Stimulated activated CD8-positive, alpha-beta memory T cell treated with anti-CD3 and anti-CD28 coated beads, Interleukin-7, amount 100 ng/mL, for 48 hours (primary cell): ENCODE measurements around the gene TMEM184B.

Source experiments
- DNase-seq, 2 donors: peaks; one replicate each; pipeline ENCODE4 v3.0.0-alpha.2; 2020; ENCODE audit warnings: low read depth in 1 of 2; ENCODE audit errors: extremely low read depth in 1 of 2

The TMEM184B gene

DNA sequence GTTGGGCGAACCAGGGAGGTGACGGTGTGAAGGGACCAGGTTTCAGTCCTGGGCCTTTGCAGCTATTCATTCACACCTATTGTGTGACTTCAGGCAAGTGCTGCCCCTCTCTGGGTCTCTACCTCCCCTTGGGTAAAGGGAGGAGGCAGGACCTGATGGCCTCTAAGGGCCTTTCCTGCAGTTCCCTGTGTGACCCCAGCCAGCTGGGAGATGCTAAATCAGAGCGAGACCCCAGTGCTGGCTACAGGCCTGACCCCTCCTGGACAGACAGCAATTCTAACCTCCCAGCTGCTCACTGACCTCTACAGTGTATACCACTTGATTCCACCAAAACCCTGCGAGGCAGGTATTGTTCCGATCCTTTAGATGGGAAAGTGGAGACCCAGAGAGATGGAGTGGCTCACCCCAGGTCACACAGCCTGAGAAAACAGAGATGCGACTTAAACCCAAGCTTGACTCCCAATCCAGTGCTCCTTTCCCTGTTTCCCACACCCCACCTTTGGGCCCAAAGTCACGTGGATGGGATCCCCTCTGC, 64.8 kb downstream of the TMEM184B start:
- DNase-seq: no peak

DNA sequence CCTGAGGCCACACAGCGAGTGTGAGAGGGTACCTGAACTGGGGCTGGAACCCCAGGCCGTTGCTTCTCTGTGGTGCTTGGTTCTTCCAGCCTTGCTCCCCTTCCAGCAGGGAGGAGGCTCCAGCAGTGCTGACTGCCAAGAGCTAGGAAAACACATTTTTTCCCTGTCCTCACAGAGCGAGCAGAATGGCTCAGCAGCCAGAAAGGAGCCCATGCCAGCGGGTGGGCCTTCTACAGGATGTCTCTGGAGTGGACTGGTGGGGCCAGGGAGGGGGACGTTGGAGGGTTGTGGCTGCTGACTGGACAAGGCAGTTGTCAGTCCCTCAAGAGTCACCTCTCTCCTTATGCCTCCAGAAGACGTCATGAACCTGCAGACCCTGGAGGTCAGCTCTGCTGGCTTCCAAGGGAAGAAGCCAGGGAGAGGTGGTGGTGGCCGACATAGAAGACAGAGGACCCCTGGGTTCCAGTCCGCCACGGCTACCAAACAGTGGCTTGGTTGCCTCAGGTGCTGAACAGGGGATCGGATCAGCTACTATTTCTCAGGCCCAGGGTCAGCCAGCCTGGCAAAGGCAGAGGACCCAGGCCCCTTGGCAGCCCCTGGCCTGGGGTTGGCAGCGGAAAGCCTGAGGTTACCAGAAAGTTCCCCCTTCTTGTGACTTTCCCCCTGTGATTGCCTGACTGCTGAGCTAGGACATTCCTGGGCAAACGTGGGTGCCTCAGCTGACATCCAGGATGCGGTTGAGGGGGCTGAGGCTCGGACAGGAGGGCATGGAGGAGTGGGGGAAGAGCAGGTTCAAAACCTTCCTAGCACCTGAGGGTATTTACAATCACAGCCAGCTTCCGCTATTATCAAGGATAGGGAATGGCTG, 67.3 kb downstream of the TMEM184B start:
- DNase-seq: no peak

DNA sequence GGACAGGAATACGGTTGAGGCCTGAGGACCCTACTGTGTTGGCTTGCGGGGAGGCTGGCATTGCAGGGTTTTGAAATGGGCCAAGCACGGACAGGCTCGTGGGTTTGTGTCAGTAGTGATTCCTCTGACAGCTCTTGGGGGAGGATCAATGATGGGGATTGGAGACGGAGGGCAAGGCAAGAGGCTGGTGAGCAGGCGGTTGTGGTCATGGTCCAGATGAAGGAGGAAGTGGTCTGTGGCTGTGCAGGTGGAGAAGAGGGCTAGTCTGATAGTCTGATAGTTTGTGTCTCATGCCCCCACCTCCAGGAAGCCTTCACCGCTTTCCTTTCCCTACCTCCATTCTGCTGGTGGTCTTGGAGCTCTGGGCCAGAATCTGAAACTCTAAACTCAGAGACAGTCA, 68.0 kb downstream of the TMEM184B start:
- DNase-seq: no peak

DNA sequence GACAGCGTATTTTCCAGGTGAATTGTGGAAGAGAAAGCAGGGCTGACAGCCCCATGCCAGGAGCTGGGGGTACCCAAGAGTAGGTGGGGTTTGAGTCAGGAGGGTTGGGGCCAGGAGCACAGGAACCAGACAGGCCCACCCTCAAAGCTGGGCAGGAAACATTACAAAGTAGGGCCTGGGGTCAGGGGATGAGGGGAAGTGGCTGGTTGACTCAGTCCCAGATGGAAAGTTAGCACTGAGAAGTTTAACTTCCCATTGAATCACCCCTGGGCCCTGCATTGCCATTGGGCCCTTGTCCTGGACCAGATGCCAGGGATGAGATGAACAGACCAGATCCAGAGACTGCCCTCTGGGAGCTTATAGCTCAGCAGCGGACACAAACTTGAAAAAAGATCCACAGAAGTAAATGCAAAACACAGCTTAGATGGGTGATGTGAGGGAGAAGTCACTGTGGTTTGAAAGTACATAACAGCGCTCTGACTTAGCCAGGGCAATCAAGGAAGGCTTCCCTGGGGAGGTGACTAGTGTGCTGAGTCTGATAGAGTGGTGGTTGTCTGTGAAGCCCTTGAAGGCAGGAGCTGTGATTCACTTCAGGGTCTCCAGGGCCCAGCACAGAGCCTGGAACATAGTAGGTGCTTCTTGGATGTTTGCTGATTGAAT, 68.8 kb downstream of the TMEM184B start:
- DNase-seq: no peak

DNA sequence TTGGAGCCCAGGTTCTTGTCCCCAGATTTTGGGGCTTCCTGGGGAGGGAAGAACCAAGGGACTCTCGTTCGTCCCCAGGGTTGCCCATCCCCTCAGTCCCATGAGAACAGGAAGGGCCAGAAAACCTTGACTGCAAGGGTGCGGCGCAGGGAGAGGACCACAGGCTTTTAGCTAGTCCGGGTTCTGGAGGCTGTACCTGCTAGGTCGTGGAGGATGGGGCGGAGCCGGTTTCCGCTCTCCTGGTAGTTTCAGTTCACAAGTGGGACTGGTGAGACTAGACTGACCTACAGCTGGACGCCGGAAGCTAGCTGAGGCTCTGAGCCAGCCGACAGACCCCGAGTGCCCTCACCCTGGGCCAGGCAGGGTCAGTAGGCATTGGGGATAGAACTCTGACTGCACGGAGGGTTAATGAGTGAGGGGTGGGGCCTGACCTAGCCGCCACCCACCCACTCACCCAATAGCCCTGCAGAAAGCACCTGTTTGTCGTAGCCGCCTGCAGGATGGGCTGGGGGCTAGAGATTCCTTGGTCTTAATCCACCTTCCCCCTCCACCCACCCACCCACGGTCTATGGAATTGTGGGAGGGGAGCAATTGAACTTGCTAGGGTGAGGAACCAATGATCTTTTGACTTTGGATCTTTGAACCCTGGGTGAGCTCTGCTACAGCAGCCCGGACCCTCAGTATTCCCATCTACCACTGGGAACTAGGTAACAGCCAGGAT, 69.6 kb downstream of the TMEM184B start:
- DNase-seq: no peak

DNA sequence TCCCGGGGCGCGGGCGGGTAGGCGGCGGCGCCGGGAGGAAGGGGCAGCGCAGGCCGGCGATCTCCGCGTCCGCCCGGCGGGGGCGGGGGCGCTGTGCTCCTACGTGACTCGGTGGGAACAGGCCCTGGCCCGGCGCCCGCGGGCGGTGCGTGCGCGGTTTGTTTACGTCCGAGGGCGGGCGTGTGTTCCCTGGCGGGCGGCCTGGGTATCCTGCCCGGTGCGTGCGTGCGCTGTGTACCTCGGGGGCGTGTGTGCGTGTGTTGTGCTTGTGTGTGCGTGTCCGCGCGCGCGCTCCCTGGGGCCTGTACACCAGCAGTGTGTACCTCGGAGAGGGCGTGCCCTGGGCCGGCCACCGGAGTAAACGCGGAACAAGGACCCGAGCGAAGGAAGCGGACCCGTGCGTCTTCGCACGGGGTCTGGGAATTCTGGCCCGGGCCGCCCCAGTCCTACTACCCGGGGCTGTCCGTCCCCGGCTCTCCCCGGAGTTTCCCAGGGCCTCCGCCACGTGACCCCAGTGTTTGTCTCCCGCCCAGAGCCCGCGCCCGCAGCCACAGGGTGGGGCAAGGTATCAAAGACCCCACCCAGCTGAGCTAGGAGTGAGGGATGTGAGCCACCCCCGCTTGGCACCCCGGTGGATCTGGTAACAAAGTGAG, 70.2 kb downstream of the TMEM184B start:
- no peak for DNase-seq

DNA sequence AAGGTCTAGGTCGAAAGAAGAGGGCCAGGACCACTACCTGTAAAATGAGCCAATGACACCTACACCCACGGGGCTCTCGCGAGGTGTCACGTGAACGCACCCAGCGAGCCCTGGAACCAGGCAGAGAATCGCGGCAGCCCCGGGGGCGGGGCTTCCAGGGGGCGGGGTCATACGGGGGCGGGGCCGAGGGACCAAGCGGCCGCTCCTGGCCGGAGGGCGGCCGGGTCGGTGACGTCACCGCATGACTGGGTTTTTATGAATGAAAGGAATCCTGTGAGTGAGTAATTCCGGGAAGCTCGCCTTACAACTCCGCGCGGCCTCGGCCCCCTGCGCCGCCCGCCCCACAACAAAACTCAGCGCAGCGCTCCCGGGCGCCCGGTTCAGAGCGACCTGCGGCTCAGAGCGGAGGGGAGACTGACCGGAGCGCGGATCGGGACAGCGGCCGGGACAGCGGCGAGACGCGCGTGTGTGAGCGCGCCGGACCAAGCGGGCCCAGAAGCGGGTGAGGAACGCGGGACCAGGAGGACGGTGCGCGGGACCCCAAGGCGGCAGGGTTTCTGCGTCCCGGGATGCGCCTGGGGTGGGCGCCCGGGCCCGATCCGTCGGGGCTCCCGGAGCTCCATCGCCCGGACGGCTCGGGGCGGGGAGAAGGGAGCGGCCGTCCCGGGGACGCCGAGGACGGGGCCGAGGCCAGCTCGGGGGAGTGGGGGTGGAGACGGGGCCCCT, 70.9 kb downstream of the TMEM184B start, which contains the start of gene MAFF:
TSS of gene MAFF (plus strand) at position 284 of the 726 bp plus-strand sequence. CDS start 11,860 bp downstream, outside the sequence.
- peak; percentile 88 to 93 for DNase-seq

DNA sequence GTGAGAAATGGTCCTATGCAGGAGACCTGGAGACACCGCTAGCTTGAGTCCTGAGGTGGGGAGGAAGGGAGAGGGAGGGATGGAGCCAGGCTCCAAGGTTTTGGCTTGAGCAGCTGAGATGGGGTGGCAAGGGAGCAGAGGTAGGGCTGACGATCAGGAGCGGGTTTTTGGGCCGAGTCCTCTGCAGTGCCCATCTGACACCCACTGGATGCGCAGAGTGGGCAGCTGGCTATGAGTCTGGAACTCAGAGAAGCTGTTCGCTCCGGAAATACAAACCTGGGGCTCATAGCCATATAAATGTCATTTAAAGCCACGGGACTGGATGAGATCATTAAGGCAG, 71.5 kb downstream of the TMEM184B start:
- no peak for DNase-seq

DNA sequence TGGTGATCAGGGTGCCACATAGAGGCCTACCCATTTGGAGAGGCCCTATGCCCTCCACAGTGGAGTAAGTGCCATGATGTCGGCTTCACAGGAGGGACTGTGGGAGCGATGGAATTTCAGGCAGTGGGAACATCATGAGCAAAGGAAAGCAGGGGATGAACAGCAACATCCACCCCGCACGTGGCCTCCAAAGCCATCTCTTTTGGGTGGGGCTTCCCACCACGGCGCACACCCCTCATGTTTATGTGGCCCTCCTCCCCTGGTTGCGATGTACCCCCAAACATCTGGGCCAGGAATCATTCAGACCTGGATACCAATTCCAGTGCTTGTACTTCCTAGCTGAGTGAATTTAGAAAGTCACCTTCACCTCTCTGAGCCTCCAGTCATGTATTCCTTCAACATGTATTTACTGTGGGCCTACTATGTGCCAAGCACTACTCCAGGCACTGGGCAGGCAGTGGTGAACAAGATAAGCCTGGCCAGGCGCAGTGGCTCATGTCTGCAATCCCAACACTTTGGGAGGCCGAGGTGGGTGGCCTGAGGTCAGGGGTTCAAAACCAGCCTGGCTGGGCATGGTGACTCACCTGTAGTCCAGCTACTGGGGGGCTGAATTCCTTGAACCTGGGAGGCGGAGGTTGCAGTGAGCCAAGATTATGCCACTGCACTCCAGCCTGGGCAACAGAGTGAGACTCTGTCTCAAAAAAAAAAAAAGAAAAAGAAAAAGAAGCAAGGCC, 72.8 kb downstream of the TMEM184B start:
- DNase-seq: no peak

DNA sequence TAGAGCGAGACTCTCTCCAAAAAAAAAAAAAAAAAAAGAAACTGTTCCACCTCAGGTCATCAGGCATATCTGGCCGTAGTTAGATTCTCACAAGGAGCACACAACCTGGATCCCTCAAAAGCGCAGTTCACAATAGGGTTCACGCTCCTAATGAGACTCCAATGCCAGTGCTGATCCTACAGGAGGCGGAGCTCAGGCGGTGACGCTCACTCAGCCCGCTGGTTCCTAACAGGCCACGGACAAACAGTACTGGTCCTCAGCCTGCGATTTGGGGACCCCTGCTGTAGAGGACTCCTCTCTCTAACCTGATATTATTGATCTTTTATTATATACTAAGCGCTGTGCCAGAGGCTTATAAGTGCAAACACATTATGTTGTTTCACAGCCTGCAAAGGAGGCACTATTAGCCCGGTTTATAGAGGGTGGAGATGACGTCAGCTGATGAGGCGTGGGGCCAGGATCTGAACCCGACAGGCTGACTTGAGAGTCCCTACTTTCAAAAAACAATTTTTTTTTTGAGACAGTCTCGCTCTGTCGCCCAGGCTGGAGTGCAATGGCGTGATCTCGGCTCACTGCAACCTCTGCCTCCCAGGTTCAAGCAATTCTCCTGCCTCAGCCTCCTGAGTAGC, 75.9 kb downstream of the TMEM184B start:
- no peak for DNase-seq

DNA sequence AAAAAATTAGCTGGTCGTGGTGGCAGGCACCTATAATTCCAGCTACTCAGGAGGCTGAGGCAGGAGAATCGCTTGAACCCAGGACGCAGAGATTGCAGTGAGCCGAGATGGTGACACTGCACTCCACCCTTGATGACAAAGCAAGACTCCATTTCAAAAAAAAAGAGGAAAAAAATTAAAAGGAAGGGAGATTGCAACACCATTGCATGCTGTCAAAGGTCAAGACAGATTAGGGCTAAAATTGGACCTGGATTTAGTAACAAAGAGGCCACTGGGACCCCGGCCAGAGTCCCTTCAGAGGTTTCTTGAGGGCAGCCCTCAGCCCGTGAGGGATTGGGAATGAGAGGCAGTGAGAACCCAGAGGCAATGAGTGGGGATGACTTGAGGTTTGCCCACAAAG, 79.2 kb downstream of the TMEM184B start:
- no peak for DNase-seq

DNA sequence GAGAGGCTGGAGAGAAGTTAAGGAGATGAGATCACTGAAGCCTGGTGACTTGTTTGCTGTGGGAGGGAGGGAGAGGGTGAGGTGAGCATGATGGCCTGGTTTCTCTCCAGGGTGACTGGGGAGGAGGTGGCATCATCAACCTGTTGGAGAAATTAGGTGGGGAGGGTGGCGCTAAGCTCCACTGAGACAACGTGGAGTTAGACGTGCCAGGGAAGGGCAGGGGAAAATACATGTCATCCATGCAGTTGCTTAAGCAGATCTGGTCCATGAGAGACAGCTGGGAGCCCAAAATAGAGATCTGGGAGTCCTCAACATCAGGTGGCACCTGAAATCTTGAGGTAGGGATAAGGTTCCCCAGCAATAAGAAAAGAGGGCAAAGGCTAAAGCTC, 80.3 kb downstream of the TMEM184B start:
- no peak for DNase-seq

DNA sequence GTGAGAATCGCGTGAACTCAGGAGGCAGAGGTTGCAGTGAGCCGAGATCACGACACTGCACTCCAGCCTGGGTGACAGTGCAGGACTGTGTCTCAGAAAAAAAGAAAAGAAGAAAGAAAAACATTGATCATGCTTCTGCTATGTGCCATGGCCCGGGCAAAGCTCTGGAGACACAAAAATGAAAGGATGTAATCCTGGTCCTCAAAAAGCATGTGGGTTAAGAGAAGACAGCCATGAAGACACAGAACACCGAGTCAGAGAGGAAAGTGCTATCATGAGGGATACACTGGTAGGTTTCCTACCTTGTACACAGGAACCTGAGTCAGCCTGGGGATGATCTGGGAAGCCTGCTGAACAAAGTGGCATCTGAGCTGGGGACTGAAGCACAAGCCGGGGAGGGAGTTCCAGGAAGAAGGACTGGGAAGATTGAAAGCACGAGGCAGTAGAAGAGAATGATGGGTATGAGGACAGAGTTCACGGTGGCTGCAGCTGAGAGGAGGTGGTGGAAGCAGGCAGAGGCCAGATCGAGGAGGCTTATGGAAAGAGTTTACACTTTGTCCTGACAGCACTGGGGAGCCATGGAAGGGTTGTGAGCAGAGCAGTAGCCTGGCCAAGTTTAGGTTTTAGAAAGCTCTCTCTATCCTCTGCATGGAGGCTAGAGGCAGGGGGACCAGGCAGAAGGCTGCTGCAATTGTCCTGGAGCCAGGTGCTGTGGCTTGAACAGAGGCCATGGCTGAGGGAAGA, 80.9 kb downstream of the TMEM184B start:
- no peak for DNase-seq

DNA sequence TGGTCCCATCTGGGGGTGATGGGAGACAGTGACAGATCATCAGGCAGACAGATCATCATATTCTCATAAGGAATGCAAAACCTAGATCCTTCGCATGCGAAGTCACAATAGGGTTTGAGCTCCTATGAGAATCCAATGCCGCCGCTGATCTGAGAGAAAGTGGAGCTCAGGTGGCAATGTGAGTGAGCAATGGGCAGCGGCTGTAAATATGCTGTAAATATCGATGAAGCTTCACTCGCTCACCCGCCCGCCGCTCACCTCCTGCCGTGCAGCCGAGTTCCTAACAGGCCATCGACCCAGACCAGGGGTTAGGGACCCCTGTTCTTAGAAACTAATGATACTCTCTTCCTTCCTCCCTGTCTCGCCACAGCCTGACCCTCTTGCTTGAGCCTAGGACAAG, 81.8 kb downstream of the TMEM184B start:
- DNase-seq: no peak

DNA sequence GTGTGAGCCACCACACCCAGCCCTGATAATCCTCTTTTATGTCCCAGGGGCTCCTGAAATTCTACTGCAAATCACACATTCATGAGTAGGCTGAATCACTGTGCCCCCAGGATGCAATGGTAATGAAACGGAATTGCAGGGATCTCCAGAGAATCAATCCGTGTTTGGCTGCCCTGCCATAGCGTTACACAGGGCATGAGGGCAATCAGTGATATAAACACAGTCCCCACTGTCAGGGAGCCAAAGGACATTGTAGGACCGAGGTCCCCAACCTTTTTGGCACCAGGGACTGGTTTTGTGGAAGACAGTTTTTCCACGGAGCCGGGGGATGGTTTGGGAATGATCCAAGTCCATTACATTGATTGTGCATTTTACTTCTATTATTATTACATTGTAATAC, 82.2 kb downstream of the TMEM184B start:
- no peak for DNase-seq

DNA sequence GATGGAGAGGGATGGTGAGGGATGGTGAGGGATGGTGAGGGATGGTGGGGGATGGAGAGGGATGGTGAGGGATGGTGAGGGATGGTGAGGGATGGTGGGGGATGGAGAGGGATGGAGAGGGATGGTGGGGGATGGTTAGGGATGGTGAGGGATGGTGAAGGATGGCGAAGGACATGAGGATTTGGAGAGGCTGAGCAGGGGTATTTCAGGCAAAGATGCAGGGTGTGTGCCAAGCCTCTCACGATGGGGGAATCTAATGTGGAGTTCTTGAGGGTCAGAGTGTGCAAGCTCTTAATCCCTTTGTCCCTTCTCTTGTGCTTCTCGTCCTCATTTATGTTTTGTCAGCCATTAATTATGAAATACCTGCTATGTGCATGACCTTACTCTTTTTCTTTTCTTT, 83.7 kb downstream of the TMEM184B start:
- no peak for DNase-seq

DNA sequence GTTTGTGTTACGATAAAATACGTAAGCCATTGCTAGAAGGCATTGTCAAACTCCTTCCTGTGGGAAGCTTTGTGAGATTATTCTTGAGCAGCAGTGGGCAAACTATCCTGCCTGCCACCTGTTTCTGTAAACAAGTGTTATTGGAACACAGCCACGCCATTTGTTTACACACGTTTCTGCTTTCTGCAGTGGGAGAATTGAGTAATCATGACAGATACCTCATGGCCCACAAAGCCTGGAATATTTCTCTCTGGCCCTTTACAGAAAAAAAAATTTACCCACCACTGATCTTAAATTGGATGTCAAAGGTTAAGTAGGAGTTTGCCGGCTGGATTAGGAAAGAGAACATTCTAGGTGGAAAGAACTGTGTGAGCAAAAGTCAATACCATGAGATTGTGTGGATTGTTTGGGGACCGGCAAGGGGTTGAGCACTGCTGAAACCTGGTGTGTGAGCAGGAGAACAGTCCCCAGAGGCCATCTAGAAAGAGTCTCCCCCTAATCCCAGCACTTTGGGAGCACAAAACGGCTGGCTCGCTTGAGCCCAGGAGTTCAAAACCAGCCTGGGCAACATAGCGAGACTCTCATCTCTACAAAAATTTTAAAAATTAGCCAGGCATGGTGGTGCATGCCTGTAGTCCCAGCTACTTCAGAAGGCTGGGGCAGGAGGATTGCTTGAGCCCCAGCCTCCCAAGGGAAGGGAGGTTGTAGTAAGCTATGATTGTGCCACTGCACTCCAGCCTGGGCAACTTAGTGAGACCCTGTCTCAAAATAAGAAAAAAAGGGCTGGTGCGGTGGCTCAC, 85.2 kb downstream of the TMEM184B start:
- DNase-seq: no peak

DNA sequence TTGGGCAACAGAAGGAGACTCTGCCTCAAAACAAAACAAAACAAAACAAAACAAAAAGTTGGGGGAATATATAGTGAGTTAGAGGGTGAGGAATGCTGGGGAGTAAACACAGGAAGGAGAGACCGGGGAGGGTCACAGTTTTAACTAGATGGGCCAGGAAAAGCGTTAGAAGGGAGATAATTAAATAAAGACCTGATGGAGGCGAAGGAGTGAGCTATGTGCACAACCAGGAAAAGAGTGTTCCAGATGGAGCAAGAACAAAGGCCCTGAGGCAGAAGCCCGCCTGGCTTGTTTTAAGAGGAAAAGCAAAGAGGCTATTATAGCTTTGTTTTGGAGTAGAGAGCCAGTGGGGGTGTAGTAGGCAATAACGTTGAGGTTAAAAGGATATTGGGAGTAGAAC, 86.4 kb downstream of the TMEM184B start:
- DNase-seq: no peak
